Activated gamma-delta T cell treated with Interleukin-2 at 50 U/mL for 16 hours (primary cell): ENCODE measurements around the gene ECD.
"Not testable (repeated sequence)": the region's sequence is repeated elsewhere in the genome, so short reads cannot be mapped to it uniquely, and the experiment has no call there.

ENCODE experiments used
- DNase-seq: peaks from one replicate; pipeline ENCODE4 v3.0.0-alpha.2; 2020

The ECD gene

GRCh38 chr10:73159038-73159648 lies 8.7 kb downstream of the ECD start:
- DNase-seq: peak; percentile 54

- no peak for DNase-seq
Measured at GRCh38 chr10:73156054-73156453, 11.8 kb downstream of the ECD start.

- DNase-seq: no peak
Measured at GRCh38 chr10:73152009-73152408, 15.8 kb downstream of the ECD start.

- DNase-seq: not testable (repeated sequence)
Measured at GRCh38 chr10:73150633-73151413, 17.0 kb downstream of the ECD start.

- no peak for DNase-seq
Measured at GRCh38 chr10:73141603-73142002, 26.2 kb downstream of the ECD start.

- no peak for DNase-seq
Measured at GRCh38 chr10:73139251-73139650, 28.6 kb downstream of the ECD start.

GRCh38 chr10:73136627-73137026 lies 31.2 kb downstream of the ECD start:
- no peak for DNase-seq

- DNase-seq: no peak
Measured at GRCh38 chr10:73134727-73135126, 33.1 kb downstream of the ECD start.

GRCh38 chr10:73131913-73132686 lies 35.7 kb downstream of the ECD start:
- DNase-seq: no peak

- DNase-seq: no peak
Measured at GRCh38 chr10:73131301-73131700, 36.5 kb downstream of the ECD start.

GRCh38 chr10:73126343-73126742 lies 41.5 kb downstream of the ECD start:
- DNase-seq: no peak

GRCh38 chr10:73119952-73120351 lies 47.9 kb downstream of the ECD start:
- DNase-seq: no peak

- no peak for DNase-seq
Measured at GRCh38 chr10:73119457-73119856, 48.4 kb downstream of the ECD start.

GRCh38 chr10:73117976-73118743 lies 49.6 kb downstream of the ECD start:
- no peak for DNase-seq

GRCh38 chr10:73116017-73116416 lies 51.8 kb downstream of the ECD start:
- no peak for DNase-seq

- no peak for DNase-seq
Measured at GRCh38 chr10:73113551-73113950, 54.3 kb downstream of the ECD start.

- not testable (repeated sequence) for DNase-seq
Measured at GRCh38 chr10:73112032-73112431, 55.8 kb downstream of the ECD start.

- DNase-seq: peak; percentile 40
Measured at GRCh38 chr10:73110345-73110849, 57.4 kb downstream of the ECD start, which contains the start of gene NUDT13. TSS of gene NUDT13 (plus strand) at chr10:73110455. CDS start at chr10:73114366, 3,911 bp downstream.

- DNase-seq: not testable (repeated sequence)
Measured at GRCh38 chr10:73109248-73109652, 58.6 kb downstream of the ECD start.

- DNase-seq: no peak
Measured at GRCh38 chr10:73106301-73106700, 61.5 kb downstream of the ECD start.

GRCh38 chr10:73099141-73099540 lies 68.7 kb downstream of the ECD start:
- no peak for DNase-seq

GRCh38 chr10:73097305-73097670 lies 70.5 kb downstream of the ECD start:
- DNase-seq: no peak
